ENCODE results near the gene RAPGEF2. TPM values are rescaled to one million over a fixed set of nuclear protein-coding genes. Genes with fewer than 3 reads are reported as not detected.

Gene RAPGEF2
- total and polyA plus RNA-seq, 7 donors: 4.6 to 35.2 (median 20.4) TPM

DNA sequence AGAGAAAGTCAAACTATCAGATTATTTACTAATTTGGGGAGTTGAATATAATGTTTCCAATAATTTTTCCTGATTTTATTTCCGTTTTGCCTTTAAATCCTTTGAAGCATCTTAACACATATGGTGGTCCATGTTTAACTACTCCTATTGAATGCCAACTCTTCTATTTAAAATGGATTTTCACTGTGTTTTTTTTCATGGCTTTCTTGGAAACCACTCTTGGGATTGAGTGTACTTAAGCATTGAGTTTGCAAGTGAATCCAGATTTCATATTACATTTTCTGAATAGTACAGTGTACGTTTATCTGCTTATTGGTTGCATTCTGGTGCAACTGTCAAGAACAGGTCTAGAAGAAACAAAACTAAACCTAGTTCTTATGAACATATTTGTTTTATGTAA, 45.6 kb downstream of the RAPGEF2 start:
- Histone ChIP-seq H3K4me3 (no peak overlapping the region), H3K9me3 (no peaks in the 10 kb centered on the region), H3K27me3 (ENCODE audit: insufficient read depth in 3 of 3, low read length in 2 of 3) (no peaks in the 10 kb centered on the region), H3K36me3 (ENCODE audit: insufficient read depth in 1 of 2, low read depth in 1 of 2) (no peaks in the 10 kb centered on the region), H3K4me1 (peaks cover 63% of the 10 kb centered on the region), H3K27ac (no peak overlapping the region)
- TF ChIP-seq, protein P1, sequence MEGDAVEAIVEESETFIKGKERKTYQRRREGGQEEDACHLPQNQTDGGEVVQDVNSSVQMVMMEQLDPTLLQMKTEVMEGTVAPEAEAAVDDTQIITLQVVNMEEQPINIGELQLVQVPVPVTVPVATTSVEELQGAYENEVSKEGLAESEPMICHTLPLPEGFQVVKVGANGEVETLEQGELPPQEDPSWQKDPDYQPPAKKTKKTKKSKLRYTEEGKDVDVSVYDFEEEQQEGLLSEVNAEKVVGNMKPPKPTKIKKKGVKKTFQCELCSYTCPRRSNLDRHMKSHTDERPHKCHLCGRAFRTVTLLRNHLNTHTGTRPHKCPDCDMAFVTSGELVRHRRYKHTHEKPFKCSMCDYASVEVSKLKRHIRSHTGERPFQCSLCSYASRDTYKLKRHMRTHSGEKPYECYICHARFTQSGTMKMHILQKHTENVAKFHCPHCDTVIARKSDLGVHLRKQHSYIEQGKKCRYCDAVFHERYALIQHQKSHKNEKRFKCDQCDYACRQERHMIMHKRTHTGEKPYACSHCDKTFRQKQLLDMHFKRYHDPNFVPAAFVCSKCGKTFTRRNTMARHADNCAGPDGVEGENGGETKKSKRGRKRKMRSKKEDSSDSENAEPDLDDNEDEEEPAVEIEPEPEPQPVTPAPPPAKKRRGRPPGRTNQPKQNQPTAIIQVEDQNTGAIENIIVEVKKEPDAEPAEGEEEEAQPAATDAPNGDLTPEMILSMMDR (IDR thresholded peaks at IDR 0.05): no peak
- no peak for DNase-seq
- ATAC-seq: no peak
- intact Hi-C loops (cut with DNase I): no loop called here
- 76 to 89% (median 78%) methylated on average over 2 of the region's 2 CpGs for WGBS, 3 donors

- no peaks in the 10 kb centered on the region for H3K36me3 ChIP-seq (ENCODE audit: insufficient read depth in 1 of 2, low read depth in 1 of 2)
- TF ChIP-seq, protein P1 (IDR thresholded peaks at IDR 0.05): no peak
- H3K9me3 ChIP-seq: no peaks in the 10 kb centered on the region
- H3K4me3 ChIP-seq: no peak overlapping the region
- H3K27ac ChIP-seq: no peak overlapping the region
- 98 to 100% (median 100%) methylated on average over 1 of the region's 1 CpG for WGBS, 3 donors
- H3K27me3 ChIP-seq (ENCODE audit: insufficient read depth in 3 of 3, low read length in 2 of 3): no peaks in the 10 kb centered on the region
- peaks cover 64% of the 10 kb centered on the region for H3K4me1 ChIP-seq
- no peak for DNase-seq
- no peak for ATAC-seq
- intact Hi-C loops (cut with DNase I): no loop called here
Observed at GRCh38 chr4:159149666-159150065, 46.8 kb downstream of the RAPGEF2 start.

DNA sequence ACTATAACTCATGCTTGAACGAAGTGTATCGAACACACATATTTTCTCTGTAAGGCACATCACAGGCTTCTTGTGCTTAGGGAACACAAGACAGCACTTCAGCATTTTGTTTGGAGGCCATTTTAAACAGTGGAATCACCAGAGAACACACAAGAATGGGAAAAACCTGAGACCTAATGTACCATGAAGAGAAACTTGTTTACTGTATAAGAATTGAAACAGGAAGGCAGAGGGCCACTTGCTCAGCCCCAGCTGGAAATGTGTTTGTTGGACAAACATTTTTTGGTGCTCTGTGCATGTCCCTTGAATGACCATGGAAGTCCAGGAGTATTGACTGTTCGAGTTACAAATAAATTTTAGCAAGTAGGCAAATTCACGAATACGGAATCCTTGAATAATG, 47.5 kb downstream of the RAPGEF2 start:
- Histone ChIP-seq H3K36me3 (ENCODE audit: insufficient read depth in 1 of 2, low read depth in 1 of 2) (no peaks in the 10 kb centered on the region), H3K9me3 (no peaks in the 10 kb centered on the region), H3K27me3 (ENCODE audit: insufficient read depth in 3 of 3, low read length in 2 of 3) (no peaks in the 10 kb centered on the region), H3K4me3 (no peak overlapping the region), H3K27ac (no peak overlapping the region), H3K4me1 (peaks cover 71% of the 10 kb centered on the region)
- TF ChIP-seq, protein P1 (IDR thresholded peaks at IDR 0.05): no peak
- WGBS, 3 donors: 43 to 67% (median 48%) methylated on average over 5 of the region's 5 CpGs
- intact Hi-C loops (cut with DNase I): no loop called here
- ATAC-seq (peak in 1 of 4 donors; percentile 34), DNase-seq (no peak)

- peaks cover 70% of the 10 kb centered on the region for H3K4me1 ChIP-seq
- no peak for DNase-seq
- H3K27ac ChIP-seq: no peak overlapping the region
- H3K4me3 ChIP-seq: no peak overlapping the region
- intact Hi-C loops (cut with DNase I): no loop called here
- no peaks in the 10 kb centered on the region for H3K36me3 ChIP-seq (ENCODE audit: insufficient read depth in 1 of 2, low read depth in 1 of 2)
- no peaks in the 10 kb centered on the region for H3K9me3 ChIP-seq
- ATAC-seq: peak in 2 of 4 donors; percentile 42 to 52
- no peaks in the 10 kb centered on the region for H3K27me3 ChIP-seq (ENCODE audit: insufficient read depth in 3 of 3, low read length in 2 of 3)
- TF ChIP-seq, protein P1 (IDR thresholded peaks at IDR 0.05): no peak
- WGBS, 3 donors: 61 to 68% (median 61%) methylated on average over 4 of the region's 4 CpGs
Observed at GRCh38 chr4:159150821-159151390, 48.0 kb downstream of the RAPGEF2 start.

DNA sequence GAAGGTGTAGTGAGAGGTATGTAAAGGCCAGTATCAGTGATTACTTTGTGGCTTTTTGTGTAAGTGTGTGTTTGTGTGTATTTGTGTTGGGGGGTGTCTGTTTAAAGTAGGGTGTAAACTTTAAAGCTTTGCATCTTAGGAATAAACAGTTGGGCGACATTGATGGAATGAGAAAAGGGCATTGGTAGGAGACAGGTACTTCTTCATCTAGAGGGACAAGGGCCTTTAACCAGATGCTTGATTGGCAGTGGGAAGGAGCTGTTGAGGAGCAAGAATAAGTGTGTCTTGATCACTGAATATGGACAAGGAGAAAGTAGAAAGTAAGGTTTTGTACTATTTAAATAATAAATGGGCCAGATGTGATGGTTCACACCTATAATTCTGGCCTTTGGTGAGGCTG, 48.8 kb downstream of the RAPGEF2 start:
- TF ChIP-seq, protein P1 (IDR thresholded peaks at IDR 0.05): no peak
- 95 to 97% (median 96%) methylated on average over 1 of the region's 1 CpG for WGBS, 3 donors
- Histone ChIP-seq H3K4me1 (peaks cover 62% of the 10 kb centered on the region), H3K27me3 (ENCODE audit: insufficient read depth in 3 of 3, low read length in 2 of 3) (no peaks in the 10 kb centered on the region), H3K36me3 (ENCODE audit: insufficient read depth in 1 of 2, low read depth in 1 of 2) (no peaks in the 10 kb centered on the region), H3K9me3 (no peaks in the 10 kb centered on the region), H3K4me3 (no peak overlapping the region), H3K27ac (no peak overlapping the region)
- intact Hi-C loops (cut with DNase I): no loop called here
- no peak for DNase-seq
- ATAC-seq: no peak
